GM12878 (cell line): ENCODE measurements around the gene ROCK2.

Source experiments
- MEF2A ChIP-seq: IDR thresholded peaks from 2 replicates; pipeline ENCODE4 v1.6.1; 2011; ENCODE audit warnings: low read depth, mild to moderate bottlenecking, low read length, moderate library complexity; ENCODE audit not compliant: insufficient read depth
- TF ChIP-seq, protein P1 (sequence below): fragments of 450-650 bp; IDR thresholded peaks from 2 replicates; pipeline ENCODE4 v1.6.1; 2017; ENCODE audit warnings: antibody characterized with exemption, mild to moderate bottlenecking, moderate library complexity

GRCh38 chr2:11343368-11343649 is 1.1 kb downstream of the ROCK2 start:
- TF ChIP-seq, protein P1, sequence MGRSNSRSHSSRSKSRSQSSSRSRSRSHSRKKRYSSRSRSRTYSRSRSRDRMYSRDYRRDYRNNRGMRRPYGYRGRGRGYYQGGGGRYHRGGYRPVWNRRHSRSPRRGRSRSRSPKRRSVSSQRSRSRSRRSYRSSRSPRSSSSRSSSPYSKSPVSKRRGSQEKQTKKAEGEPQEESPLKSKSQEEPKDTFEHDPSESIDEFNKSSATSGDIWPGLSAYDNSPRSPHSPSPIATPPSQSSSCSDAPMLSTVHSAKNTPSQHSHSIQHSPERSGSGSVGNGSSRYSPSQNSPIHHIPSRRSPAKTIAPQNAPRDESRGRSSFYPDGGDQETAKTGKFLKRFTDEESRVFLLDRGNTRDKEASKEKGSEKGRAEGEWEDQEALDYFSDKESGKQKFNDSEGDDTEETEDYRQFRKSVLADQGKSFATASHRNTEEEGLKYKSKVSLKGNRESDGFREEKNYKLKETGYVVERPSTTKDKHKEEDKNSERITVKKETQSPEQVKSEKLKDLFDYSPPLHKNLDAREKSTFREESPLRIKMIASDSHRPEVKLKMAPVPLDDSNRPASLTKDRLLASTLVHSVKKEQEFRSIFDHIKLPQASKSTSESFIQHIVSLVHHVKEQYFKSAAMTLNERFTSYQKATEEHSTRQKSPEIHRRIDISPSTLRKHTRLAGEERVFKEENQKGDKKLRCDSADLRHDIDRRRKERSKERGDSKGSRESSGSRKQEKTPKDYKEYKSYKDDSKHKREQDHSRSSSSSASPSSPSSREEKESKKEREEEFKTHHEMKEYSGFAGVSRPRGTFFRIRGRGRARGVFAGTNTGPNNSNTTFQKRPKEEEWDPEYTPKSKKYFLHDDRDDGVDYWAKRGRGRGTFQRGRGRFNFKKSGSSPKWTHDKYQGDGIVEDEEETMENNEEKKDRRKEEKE = no peak
- no peak for TF ChIP-seq MEF2A
